Neural cell (in vitro differentiated cells): Measurements from ENCODE around the gene PDE10A. TPM values are rescaled to one million over a fixed set of nuclear protein-coding genes. Genes with fewer than 3 reads are reported as not detected.

Experiments used
- H2AFZ ChIP-seq: fragments of 200-600, 300-800 bp; sonication (generic), shearing (Covaris generic); 2 replicates; pipeline ENCODE4 v1.6.0; 2014; ENCODE audit warnings: low read depth, mild to moderate bottlenecking, antibody characterized with exemption, low read length, moderate library complexity
- H3F3A ChIP-seq: fragments of 200-600 bp; shearing (Covaris generic); 2 replicates; pipeline ENCODE4 v1.6.1; 2016; ENCODE audit warnings: mild to moderate bottlenecking, moderate library complexity, mixed read lengths, antibody characterized with exemption, low read length; ENCODE audit not compliant: insufficient read depth, poor library complexity, severe bottlenecking
- H3K27ac ChIP-seq: fragments of 200-600, 300-800 bp; sonication (generic), shearing (Covaris generic); 2 replicates; pipeline ENCODE4 v1.5.1; 2014; ENCODE audit warnings: mild to moderate bottlenecking, low read length, moderate library complexity
- H3K27me3 ChIP-seq: fragments of 300-800, 200-600 bp; sonication (generic), shearing (Covaris generic); 2 replicates; pipeline ENCODE4 v1.6.0; 2014; ENCODE audit warnings: mild to moderate bottlenecking, low read depth, low read length, moderate library complexity; ENCODE audit not compliant: insufficient read depth
- H3K36me3 ChIP-seq: fragments of 300-800, 200-600 bp; sonication (generic), shearing (Covaris generic); 2 replicates; pipeline ENCODE4 v1.5.1; 2014; ENCODE audit warnings: mild to moderate bottlenecking, antibody characterized with exemption, low read length, moderate library complexity; ENCODE audit not compliant: insufficient read depth
- H3K4me2 ChIP-seq: fragments of 300-800, 200-600 bp; sonication (generic), shearing (Covaris generic); 2 replicates; pipeline ENCODE4 v1.6.0; 2014; ENCODE audit warnings: mild to moderate bottlenecking, low read length
- H3K4me3 ChIP-seq: fragments of 300-800, 200-600 bp; sonication (generic), shearing (Covaris generic); 2 replicates; pipeline ENCODE4 v1.5.1; 2014; ENCODE audit warnings: mild to moderate bottlenecking, low read length, moderate library complexity
- H3K79me2 ChIP-seq: fragments of 200-600 bp; shearing (Covaris generic); replicated peaks from 2 replicates; pipeline ENCODE4 v1.6.0; 2014; ENCODE audit warnings: mild to moderate bottlenecking, low read length, moderate library complexity; ENCODE audit not compliant: insufficient read depth
- H3K9ac ChIP-seq: fragments of 300-800, 200-600 bp; sonication (generic), shearing (Covaris generic); 2 replicates; pipeline ENCODE4 v1.6.1; 2016; ENCODE audit warnings: mild to moderate bottlenecking, low read length, mixed read lengths
- H3K9me2 ChIP-seq: fragments of 200-600 bp; shearing (Covaris generic); 2 replicates; pipeline ENCODE4 v1.6.1; 2016; ENCODE audit warnings: mild to moderate bottlenecking, low read length, mixed read lengths; ENCODE audit not compliant: insufficient read depth
- H3K9me3 ChIP-seq: fragments of 200-600, 300-800 bp; sonication (generic), shearing (Covaris generic); 2 replicates; pipeline ENCODE4 v1.6.1; 2016; ENCODE audit warnings: mild to moderate bottlenecking, mixed run types, low read length, moderate library complexity, mixed read lengths
- H4K20me1 ChIP-seq: fragments of 200-600 bp; shearing (Covaris generic); 2 replicates; pipeline ENCODE4 v1.6.1; 2016; ENCODE audit warnings: mild to moderate bottlenecking, mixed run types; ENCODE audit not compliant: insufficient read depth
- CTCF ChIP-seq: fragments of 450-650 bp; IDR thresholded peaks from 2 replicates; pipeline ENCODE4 v1.5.1; 2014; ENCODE audit warnings: antibody characterized with exemption, mild to moderate bottlenecking, moderate library complexity; ENCODE audit not compliant: poor library complexity, severe bottlenecking
- EP300 ChIP-seq: fragments of 450-650 bp; conservative IDR thresholded peaks from 2 replicates; pipeline ENCODE4 v1.6.1; 2014; ENCODE audit warnings: antibody characterized with exemption, mild to moderate bottlenecking, moderate library complexity; ENCODE audit not compliant: poor library complexity, severe bottlenecking
- EZH2 ChIP-seq: fragments of 200-600, 300-800 bp; shearing (Covaris generic), sonication (generic); IDR thresholded peaks from 2 replicates; pipeline ENCODE4 v1.6.1; 2014; ENCODE audit warnings: antibody characterized with exemption, low read length, borderline replicate concordance, mild to moderate bottlenecking; ENCODE audit not compliant: insufficient read depth, poor library complexity, severe bottlenecking
- MXI1 ChIP-seq: fragments of 450-650 bp; conservative IDR thresholded peaks from 2 replicates; pipeline ENCODE4 v1.6.1; 2014; ENCODE audit warnings: antibody characterized with exemption, mild to moderate bottlenecking; ENCODE audit not compliant: poor library complexity, severe bottlenecking
- POLR2AphosphoS5 ChIP-seq: IDR thresholded peaks from 2 replicates; pipeline ENCODE4 v1.6.1; 2012
- RAD21 ChIP-seq: fragments of 450-650 bp; conservative IDR thresholded peaks from 2 replicates; pipeline ENCODE4 v1.6.1; 2014; ENCODE audit warnings: antibody characterized with exemption, mild to moderate bottlenecking, moderate library complexity
- REST ChIP-seq: IDR thresholded peaks from 2 replicates; pipeline ENCODE4 v1.6.1; 2012; ENCODE audit warnings: borderline replicate concordance
- SMC3 ChIP-seq: fragments of 450-650 bp; conservative IDR thresholded peaks from 2 replicates; pipeline ENCODE4 v1.6.1; 2014; ENCODE audit warnings: antibody characterized with exemption, mild to moderate bottlenecking, moderate library complexity; ENCODE audit not compliant: poor library complexity
- TAF1 ChIP-seq: IDR thresholded peaks from 2 replicates; pipeline ENCODE4 v1.6.1; 2012; ENCODE audit warnings: low read depth
- polyA plus RNA-seq: library from polyadenylated mRNA; depleted of rRNA; stranded (reverse); fragments of >200 nt; gene quantifications from 2 replicates; pipeline ENCODE4 v1.2.3, GENCODE V29; 2014

PDE10A gene
- polyA plus RNA-seq, 1 donor from 2014 or later, result 52.4 TPM

DNA sequence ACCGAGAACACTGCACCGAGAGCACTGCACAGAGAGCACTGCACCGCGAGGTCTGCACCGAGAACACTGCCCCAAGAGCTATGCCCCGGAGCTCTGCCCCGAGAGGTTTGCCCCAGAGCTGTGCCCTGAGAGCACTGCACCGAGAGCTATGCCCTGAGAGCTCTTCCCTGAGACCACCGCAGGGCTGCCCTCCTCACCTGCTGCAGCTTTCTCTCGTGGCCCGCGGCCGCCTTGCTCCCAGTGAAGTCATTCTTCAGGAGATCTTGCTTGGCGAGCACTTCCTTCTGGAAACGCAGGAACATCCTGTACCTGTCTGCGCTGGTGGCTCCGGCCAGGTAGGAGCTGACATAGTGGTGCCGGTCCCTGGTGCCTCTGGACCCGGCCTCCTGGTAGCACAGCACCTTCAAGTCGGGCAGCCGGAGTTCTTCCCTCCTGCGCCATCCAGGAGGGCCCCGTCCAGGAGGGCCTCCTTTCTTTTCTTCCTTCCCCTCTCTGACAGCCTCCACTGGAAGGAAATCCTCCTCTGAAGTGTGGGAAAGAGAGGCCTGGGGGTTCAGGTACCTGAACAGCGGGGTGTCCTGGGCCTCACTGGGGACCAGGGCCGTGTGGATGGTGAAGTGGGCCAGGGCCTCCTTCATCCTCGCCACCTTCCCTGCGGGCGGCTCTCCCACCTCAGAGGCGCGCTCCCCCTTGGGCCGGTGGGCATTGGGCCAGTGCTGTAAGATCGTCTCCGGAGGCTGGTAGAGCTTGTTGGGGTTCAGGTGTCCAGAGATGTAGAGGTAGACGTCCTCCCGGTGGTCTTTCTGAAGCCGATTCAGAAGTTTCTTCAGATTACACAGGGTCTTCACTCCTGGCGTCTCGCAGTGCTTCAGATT is 361.4 kb downstream of the PDE10A start:
- no peaks in the 10 kb centered on the region for H3K36me3 ChIP-seq
- no peaks in the 10 kb centered on the region for H3F3A ChIP-seq
- no peak overlapping the region for H2AFZ ChIP-seq
- H3K4me2 ChIP-seq, result no peak overlapping the region
- H3K4me3 ChIP-seq, result no peak overlapping the region
- H3K9me3 ChIP-seq, result no peaks in the 10 kb centered on the region
- no peaks in the 10 kb centered on the region for H3K9me2 ChIP-seq
- H3K9ac ChIP-seq, result no peak overlapping the region
- no peaks in the 10 kb centered on the region for H4K20me1 ChIP-seq
- TF ChIP-seq RAD21 (no peak), CTCF (no peak), TAF1 (no peak), EP300 (no peak)
- no peaks in the 10 kb centered on the region for H3K27me3 ChIP-seq
- H3K79me2 ChIP-seq, result no peaks in the 10 kb centered on the region
- no peak overlapping the region for H3K27ac ChIP-seq

- Histone ChIP-seq H3K79me2 (no peaks in the 10 kb centered on the region), H3K4me3 (no peak overlapping the region), H4K20me1 (no peaks in the 10 kb centered on the region), H3K9me2 (no peaks in the 10 kb centered on the region), H3K4me2 (no peak overlapping the region), H3F3A (no peaks in the 10 kb centered on the region), H3K27me3 (no peaks in the 10 kb centered on the region), H3K9me3 (no peaks in the 10 kb centered on the region), H3K27ac (no peak overlapping the region), H2AFZ (no peak overlapping the region), H3K36me3 (no peaks in the 10 kb centered on the region), H3K9ac (no peak overlapping the region)
- TF ChIP-seq CTCF, result no peak
- TF ChIP-seq MXI1, result no peak
- TF ChIP-seq RAD21, result no peak
- TF ChIP-seq SMC3, result no peak
- TF ChIP-seq REST, result no peak
- no peak for TF ChIP-seq EP300
- no peak for TF ChIP-seq POLR2AphosphoS5
- no peak for TF ChIP-seq EZH2
- TF ChIP-seq TAF1, result no peak
These were observed 362.6 kb downstream of the PDE10A start for GRCh38 chr6:165300422-165300936.
